Measurements from ENCODE around the gene ORM1. TPM values are rescaled to one million over a fixed set of nuclear protein-coding genes. Genes with fewer than 3 reads are reported as not detected.

ORM1 gene
- total RNA-seq, 1 experiment from 2014 or later: 4.4 TPM

DNA sequence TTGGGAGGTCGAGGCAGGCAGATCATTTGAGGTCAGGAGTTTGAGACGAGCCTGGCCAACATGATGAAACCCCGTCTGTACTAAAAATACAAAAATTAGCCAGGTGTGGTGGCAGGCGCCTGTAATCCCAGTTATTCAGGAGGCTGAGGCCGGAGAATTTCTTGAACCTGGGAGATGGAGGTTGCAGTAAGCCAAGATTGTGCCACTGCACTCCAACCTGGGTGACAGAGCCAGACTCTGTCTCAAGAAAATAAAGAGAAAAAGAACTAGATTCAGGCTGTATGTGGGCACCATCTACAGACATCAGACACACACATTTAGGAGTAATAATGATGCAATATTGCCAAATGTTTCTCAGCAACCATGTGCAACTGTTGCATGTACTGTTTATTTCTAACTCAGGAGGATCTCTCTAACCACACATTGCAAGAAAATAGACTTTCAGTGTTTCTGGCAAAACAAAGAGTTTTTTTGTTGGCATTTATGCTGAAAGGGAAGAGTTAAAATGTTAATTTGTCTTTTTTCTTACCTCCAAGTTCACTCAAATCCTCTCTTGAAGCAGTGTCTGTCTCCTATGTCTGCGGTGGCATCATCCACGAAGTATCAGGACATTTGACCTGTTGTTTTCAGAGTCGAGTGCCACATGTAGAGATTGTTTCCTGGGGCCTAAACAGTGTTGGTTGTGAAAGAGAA, 5.1 kb upstream of the ORM1 start:
- Histone ChIP-seq H2BK120ac (ENCODE audit: low read depth, low read length, poor library complexity, severe bottlenecking) (no peak overlapping the region), H4K20me1 (ENCODE audit: control insufficient read depth, insufficient read depth, insufficient read length) (no peaks in the 10 kb centered on the region), H3T11ph (ENCODE audit: low read length) (no peak overlapping the region), H2BK15ac (ENCODE audit: low read depth, low read length) (no peak overlapping the region), H3K9me3 (ENCODE audit: control insufficient read depth, low read depth, low read length) (no peaks in the 10 kb centered on the region), H3K4me2 (ENCODE audit: insufficient read depth, insufficient read length, low read length) (no peak overlapping the region), H3K18ac (ENCODE audit: insufficient read length, low read depth, low read length) (no peak overlapping the region), H3K23me2 (ENCODE audit: insufficient read length, low read depth, low read length, poor library complexity, severe bottlenecking) (no peaks in the 10 kb centered on the region), H3K9ac (ENCODE audit: extremely low read depth, insufficient read length, low read length) (no peak overlapping the region), H2BK12ac (ENCODE audit: insufficient read length, low read depth, low read length) (no peak overlapping the region), H3K23ac (ENCODE audit: insufficient read length, low read depth, low read length) (no peak overlapping the region), H3K4ac (ENCODE audit: low read depth, low read length) (no peak overlapping the region), H4K5ac (ENCODE audit: insufficient read length, low read depth, low read length) (no peak overlapping the region), H3K79me1 (ENCODE audit: insufficient read depth, low read depth, low read length, poor library complexity, severe bottlenecking) (no peaks in the 10 kb centered on the region), H3K56ac (ENCODE audit: insufficient read length, low read depth, low read length) (no peak overlapping the region), H3K4me1 (ENCODE audit: insufficient read depth, low read length) (no peaks in the 10 kb centered on the region), H3K27me3 (ENCODE audit: insufficient read depth, low read length) (no peaks in the 10 kb centered on the region), H3K79me2 (ENCODE audit: insufficient read depth, low read length) (no peaks in the 10 kb centered on the region), H2AFZ (ENCODE audit: low read length) (no peak overlapping the region), H2BK20ac (ENCODE audit: low read depth, low read length, poor library complexity, severe bottlenecking) (no peak overlapping the region), H4K8ac (replicated peaks; ENCODE audit: insufficient read length, low read depth, low read length) (no peak overlapping the region), H3K27ac (ENCODE audit: insufficient read length, low read depth, low read length) (no peak overlapping the region), H4K91ac (ENCODE audit: insufficient read length, low read depth, low read length) (no peak overlapping the region), H2AK5ac (ENCODE audit: insufficient read length, low read length) (no peak overlapping the region), H3K14ac (ENCODE audit: insufficient read depth, low read length) (no peak overlapping the region), H2BK5ac (ENCODE audit: insufficient read length, low read length) (no peak overlapping the region)
- H3K36me3 Mint-ChIP-seq (ENCODE audit: insufficient read depth in 1 of 3, low read depth in 3 of 3): no peaks in the 10 kb centered on the region
- H3K9me3 Mint-ChIP-seq: no peaks in the 10 kb centered on the region
- no peak overlapping the region for H3K4me3 Mint-ChIP-seq
- peaks cover 6% of the 10 kb centered on the region for H3K27me3 Mint-ChIP-seq (ENCODE audit: low read depth)
- WGBS (ENCODE audit: extremely low coverage, insufficient read length, low lambda C conversion rate): no CpG with 5 or more reads among the region's 8 CpGs
- TF ChIP-seq, protein P1, sequence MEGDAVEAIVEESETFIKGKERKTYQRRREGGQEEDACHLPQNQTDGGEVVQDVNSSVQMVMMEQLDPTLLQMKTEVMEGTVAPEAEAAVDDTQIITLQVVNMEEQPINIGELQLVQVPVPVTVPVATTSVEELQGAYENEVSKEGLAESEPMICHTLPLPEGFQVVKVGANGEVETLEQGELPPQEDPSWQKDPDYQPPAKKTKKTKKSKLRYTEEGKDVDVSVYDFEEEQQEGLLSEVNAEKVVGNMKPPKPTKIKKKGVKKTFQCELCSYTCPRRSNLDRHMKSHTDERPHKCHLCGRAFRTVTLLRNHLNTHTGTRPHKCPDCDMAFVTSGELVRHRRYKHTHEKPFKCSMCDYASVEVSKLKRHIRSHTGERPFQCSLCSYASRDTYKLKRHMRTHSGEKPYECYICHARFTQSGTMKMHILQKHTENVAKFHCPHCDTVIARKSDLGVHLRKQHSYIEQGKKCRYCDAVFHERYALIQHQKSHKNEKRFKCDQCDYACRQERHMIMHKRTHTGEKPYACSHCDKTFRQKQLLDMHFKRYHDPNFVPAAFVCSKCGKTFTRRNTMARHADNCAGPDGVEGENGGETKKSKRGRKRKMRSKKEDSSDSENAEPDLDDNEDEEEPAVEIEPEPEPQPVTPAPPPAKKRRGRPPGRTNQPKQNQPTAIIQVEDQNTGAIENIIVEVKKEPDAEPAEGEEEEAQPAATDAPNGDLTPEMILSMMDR (conservative IDR thresholded peaks at IDR 0.05): no peak
- H3K4me1 Mint-ChIP-seq: peaks cover 0 to 5% of the 10 kb centered on the region in 2 experiments; a peak in 2 of 4 replicates
- peak overlapping the region in 1 of 3 experiments; percentile 52; a peak in 2 of 7 replicates for H3K27ac Mint-ChIP-seq
- DNase-seq: no peak
